HG02588 (cell line): ENCODE measurements around the gene CNFN.
"Not testable (repeated sequence)": the region's sequence is repeated elsewhere in the genome, so short reads cannot be mapped to it uniquely, and the experiment has no call there.

Experiments
- ATAC-seq: cut with Tn5 transposase; IDR thresholded peaks from one replicate; pipeline ENCODE4 v1.9.1; 2021; ENCODE audit warnings: mild to moderate bottlenecking, moderate library complexity; ENCODE audit not compliant: unreplicated experiment

The CNFN gene

DNA sequence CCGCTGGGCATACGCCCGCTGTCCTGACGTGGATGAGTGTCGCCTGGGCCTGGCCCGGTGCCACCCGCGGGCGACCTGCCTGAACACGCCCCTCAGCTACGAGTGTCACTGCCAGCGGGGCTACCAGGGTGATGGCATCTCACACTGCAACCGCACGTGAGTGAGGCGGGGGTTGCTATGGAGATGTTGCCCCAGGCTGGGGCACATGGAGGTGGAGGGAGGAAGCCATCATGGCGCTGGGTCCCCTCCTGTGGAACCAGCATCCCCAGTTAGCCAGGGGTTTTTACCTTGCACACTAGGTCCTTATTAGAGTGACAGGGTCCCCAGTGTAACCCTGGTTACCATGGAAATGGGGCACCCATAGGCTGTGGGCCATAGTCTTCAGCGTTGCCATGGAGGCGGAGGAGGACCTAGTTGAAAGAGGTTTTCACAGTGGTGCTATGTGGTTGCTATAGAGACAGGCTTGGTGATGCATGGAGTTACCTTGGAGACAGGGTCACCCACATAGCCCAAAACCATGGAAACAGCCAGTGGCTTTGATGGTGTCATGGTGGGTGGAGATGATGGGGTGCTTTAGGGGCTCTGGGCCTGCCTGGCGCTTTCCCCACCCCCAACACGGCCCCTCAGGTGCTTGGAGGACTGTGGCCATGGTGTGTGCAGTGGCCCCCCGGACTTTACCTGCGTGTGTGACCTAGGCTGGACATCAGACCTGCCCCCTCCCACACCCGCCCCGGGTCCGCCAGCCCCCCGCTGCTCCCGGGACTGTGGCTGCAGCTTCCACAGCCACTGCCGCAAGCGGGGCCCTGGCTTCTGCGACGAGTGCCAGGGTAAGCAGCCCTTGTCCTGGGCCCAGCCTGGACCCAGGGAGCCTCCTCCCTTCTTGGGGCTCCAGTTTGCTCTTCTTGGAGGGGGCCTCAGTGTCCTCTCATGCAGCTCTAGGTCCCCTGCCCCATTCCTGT, 37.5 kb downstream of the CNFN start:
- ATAC-seq: no peak

DNA sequence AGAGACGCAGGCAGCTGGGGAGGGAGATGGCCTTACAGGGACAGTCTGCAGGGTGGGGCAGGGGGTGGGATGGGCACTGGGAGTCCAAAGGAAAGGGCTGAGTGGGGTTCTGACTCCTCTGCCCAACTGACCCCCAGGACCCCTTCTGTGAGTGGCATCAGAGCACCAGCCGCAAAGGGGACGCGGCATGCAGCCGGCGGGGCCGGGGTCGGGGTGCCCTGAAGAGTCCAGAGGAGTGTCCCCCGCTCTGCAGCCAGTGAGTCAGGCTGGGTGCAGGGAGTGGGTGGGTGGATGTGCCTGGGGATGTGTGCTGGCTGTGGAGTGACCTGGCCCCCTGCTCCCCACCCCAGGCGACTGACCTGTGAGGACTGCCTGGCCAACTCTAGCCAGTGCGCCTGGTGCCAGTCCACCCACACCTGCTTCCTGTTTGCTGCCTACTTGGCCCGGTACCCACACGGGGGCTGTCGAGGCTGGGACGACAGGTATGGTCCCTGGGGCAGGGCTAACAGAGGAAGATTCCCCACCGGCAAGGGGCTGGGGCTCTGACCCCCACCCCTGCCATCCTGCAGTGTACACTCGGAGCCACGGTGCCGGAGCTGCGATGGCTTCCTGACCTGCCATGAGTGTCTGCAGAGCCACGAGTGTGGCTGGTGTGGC, 38.9 kb downstream of the CNFN start:
- ATAC-seq: no peak

DNA sequence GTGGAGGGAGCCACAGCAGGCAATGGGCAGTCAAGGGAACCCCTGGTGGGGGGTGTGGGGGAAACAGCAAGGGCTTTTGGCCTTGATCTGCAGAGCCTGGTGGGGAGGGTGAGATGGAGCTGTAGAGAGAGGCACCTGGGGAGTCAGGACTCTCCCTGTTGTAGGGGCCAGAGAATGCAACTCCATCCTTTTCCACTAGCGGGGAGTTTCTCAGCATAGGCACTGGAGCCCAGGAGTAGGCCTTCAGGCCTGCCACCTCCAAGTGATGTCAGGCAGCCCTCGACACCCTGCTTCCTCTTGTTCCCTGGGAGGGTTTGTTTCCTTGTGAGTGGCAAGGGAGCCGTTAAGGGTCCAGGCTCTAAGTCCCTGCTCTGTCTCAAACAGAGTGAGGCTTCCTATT, 39.7 kb downstream of the CNFN start:
- no peak for ATAC-seq

DNA sequence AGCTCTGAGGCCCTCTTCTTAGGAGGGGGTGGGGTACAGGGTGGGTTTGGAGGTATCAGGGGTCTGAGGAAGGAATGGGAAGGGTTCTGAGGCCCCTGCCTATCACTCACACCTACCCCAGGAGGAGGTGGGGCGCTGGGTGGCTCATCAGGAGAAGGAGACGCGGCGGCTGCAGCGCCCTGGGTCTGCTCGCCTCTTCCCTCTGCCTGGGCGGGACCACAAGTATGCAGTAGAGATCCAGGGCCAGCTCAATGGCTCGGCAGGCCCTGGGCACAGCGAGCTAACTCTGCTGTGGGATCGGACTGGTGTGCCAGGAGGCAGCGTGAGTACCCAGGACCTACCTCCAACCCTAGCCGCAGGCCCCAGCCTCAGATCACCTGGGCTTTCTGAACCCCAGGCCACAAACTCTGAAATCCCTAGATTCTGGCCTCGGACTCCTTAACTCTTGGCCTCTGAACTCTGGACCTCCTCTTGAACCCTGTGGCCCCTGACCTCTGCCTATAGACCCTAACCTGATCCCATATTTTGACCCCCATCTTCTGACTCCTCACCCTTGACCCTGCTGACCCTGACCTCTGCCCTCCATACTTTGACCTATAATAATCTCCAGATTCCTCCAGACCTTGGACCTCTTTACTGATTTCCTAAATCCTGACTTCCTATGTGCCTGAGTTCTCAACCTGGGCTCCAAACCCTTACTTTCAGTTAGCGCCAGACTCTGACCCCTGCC, 40.6 kb downstream of the CNFN start:
- no peak for ATAC-seq

DNA sequence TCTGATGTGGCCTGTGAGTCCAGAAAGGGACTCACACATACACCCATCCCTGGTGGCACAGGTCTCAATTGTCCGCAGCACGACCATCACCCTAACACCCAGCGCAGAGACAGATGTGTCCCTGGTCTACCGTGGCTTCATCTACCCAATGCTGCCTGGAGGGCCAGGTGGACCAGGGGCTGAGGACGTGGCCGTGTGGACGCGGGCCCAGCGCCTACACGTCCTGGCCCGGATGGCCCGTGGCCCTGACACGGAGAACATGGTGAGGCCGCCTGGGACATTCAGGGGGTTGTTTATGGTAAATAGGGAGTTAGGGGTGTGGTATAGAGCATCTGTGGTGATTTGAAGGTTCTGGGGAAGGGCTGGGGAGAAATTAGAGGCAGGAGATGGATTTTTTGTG, 41.9 kb downstream of the CNFN start:
- ATAC-seq: no peak

DNA sequence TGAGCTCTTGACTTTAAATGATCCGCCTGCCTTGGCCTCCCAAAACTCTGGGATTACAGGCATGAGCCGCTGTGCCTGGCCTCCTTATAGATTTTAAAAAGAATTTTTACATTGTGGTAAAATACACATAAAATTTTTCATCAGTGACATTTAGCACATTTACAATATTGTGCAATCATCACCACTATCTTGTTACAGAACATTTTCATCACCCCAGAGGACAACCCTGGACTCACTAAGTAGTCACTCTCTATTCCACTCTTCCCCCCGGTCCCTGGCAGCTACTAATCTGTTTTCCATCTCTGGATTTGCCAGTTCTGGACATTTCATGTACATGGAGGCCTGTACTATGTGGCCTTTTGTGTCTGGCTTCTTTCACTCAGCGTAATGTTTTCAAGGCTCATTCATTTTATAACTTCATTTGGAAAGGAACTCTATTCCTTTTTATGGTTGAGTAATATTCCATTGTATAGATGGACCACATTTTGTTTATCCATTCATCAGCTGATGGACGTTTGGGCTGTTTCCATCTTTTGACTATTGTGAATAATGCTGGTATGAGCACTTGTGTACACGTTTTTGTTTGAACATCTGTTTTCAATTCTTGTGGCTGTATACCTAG, 44.8 kb downstream of the CNFN start:
- ATAC-seq: no peak

DNA sequence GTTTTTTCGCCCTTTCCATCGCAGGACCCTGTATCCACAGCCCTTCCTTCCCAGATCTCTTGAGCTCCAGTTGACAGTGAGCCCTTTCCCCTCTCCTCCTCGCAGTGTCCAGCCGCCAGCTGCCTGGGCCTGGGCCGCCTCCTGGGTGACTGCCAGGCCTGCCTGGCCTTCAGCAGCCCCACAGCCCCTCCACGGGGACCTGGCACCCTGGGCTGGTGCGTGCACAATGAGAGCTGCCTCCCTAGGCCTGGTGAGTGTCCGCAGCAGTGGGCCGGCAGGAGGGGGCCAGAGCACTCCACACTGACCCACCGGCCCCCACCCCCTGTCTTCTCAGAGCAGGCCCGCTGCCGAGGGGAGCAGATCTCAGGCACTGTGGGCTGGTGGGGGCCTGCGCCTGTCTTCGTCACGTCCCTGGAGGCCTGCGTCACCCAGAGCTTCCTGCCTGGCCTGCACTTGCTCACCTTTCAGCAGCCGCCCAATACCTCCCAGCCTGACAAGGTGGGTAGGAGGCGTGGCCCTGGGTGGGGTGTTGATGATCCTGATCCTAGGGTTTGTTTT, 45.7 kb downstream of the CNFN start:
- ATAC-seq: no peak

DNA sequence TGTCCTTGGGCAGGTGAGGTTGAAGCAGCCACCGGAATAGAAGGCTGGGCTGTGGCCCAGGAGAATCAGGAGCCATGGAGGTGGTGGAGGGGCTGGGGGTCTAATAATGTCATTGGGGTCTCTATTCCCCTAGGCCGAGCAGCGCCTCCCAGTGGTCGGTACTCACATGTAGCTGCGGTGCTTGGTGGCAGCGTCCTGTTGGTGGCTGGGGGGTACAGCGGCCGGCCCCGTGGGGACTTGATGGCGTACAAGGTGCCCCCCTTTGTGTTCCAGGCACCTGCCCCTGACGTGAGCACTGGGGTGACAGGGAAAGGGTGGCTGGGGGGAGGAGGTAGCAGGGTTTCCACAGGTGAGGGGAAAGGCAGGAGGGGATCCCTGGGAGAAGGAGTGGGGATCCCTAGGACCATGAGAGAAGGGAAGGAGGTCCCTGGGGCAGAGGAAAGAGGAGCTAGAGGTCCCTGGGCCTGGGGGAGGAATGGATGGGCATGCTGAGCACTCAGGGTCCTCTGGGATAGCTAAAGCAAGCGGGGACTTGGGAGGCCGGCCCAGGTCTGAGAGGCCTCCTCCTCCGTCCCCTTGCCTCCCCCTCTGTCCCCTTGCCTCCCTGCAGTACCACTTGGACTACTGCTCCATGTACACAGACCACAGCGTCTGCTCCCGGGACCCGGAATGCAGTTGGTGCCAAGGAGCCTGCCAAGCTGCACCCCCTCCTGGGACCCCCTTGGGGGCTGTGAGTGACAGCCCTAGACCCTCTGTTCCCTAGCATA, 46.6 kb downstream of the CNFN start:
- no peak for ATAC-seq

DNA sequence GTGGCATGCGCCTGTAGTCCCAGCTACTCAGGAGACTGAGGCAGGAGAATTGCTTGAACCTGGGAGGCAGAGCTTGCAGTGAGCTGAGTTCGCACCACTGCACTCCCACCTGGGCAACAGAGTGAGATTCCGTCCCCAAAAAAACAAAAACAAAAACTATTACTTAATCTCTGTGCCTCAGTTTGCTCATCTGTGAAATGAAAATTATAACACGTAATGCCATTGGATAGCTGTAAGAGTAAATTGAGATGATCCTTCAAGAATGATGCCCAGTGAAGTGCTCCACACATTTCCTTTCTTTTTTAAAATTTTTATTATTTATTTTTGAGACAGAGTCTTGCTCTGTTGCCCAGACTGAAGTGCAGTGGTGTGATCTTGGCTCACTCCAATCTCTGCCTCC, 50.2 kb downstream of the CNFN start:
- ATAC-seq: not testable (repeated sequence)

DNA sequence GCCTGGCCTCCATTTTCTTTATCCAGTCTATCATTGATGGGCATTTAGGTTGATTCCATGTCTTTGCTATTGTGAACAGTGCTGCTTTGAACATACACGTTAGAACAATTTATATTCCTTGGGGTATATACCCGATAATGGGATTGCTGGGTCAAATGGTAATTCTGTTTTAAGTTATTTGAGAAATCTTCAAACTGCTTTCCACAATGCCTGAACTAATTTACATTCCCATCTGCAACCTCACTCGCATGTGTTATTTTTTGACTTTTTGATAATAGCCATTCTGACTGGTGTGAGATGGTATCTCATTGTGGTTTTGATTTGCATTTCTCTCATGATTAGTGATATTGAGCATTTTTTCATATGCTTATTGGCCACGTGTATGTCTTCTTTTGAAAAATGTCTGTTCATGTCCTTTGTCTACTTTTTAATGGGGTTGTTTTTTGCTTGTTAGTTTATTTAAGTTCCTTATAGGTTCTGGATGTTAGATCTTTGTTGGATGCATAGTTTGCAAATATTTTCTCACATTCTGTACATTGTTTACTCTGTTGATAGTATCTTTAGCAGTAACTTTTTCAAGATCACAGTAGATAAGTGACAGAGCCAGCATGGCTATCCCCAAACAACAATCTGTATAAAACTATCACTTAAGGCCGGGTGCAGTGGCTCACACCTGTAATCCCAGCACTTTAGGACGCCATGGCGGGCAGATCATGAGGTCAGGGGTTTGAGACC, 50.8 kb downstream of the CNFN start:
- not testable (repeated sequence) for ATAC-seq
